H1 (cell line): ENCODE data around the gene CC2D2A.

Source experiments
- CHD2 ChIP-seq: IDR thresholded peaks from 2 replicates; pipeline ENCODE4 v1.6.1; 2012; ENCODE audit warnings: low read length, improper control_type of control experiment
- EZH2 ChIP-seq: fragments of 200-600 bp; sonication (generic); IDR thresholded peaks from 2 replicates; pipeline ENCODE4 v1.7.1; 2012; ENCODE audit warnings: low read depth, mild to moderate bottlenecking, moderate library complexity, low read length, inconsistent platforms; ENCODE audit not compliant: severe bottlenecking
- JUND ChIP-seq: IDR thresholded peaks from 2 replicates; pipeline ENCODE4 v1.6.1; 2011; ENCODE audit warnings: mild to moderate bottlenecking, improper control_type of control experiment, low read length
- POLR2A ChIP-seq, 2 experiments: IDR thresholded peaks; 1 replicate in 1 of 2; 2 replicates in 1 of 2; pipeline ENCODE4 v1.6.1; 2011; ENCODE audit warnings: low read depth in 2 of 2, low read length in 2 of 2, mild to moderate bottlenecking in 2 of 2; ENCODE audit errors: control extremely low read depth in 1 of 2
- RAD21 ChIP-seq, 2 experiments: IDR thresholded peaks in 1 of 2; conservative IDR thresholded peaks in 1 of 2; 2 replicates each; pipeline ENCODE4 v1.6.1; 2011; ENCODE audit warnings: low read depth in 2 of 2, low read length in 2 of 2, improper control_type of control experiment in 1 of 2, inconsistent platforms in 1 of 2, mild to moderate bottlenecking in 1 of 2, moderate library complexity in 1 of 2
- SP1 ChIP-seq: IDR thresholded peaks from 2 replicates; pipeline ENCODE4 v1.6.1; 2011; ENCODE audit warnings: low read depth, low read length
- TAF1 ChIP-seq: IDR thresholded peaks from 2 replicates; pipeline ENCODE4 v1.6.1; 2011; ENCODE audit warnings: mild to moderate bottlenecking, low read depth, low read length
- TAF7 ChIP-seq: optimal IDR thresholded peaks from 2 replicates; pipeline ENCODE3; 2011; ENCODE audit warnings: low read depth, mild to moderate bottlenecking, inconsistent platforms, low read length, moderate library complexity, borderline replicate concordance
- TBP ChIP-seq: IDR thresholded peaks from 2 replicates; pipeline ENCODE4 v1.6.1; 2011; ENCODE audit warnings: low read depth, low read length, improper control_type of control experiment
- TF ChIP-seq, protein P1 (sequence below), 3 experiments: IDR thresholded peaks; 1 replicate in 2 of 3; 2 replicates in 1 of 3; pipeline versions ENCODE4 v1.5.1 to v1.6.1; 2011; ENCODE audit warnings: low read length in 3 of 3, mild to moderate bottlenecking in 3 of 3, inconsistent platforms in 2 of 3, low read depth in 1 of 3, moderate library complexity in 1 of 3; ENCODE audit not compliant: insufficient read depth in 1 of 3; ENCODE audit errors: control extremely low read depth in 1 of 3

DNA sequence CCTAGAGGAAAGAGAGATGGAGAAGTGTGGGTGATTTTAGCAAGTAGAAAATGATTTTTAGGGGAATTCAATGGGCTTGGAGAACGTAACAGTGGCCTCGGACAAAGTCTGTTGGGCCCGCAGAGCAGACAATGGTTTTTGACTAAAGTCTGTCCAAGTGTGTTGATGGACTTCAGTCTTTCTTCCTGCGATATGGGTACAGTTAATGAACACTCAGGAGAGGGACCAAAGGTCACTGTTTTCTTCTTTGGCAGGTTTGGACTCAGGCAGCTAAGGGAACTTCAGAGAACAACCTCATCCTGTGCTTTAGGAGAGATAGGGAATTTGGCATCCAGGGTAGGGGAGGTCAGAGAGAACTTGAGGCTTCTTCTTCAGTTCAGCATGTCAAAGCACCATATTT is 38.0 kb downstream of the CC2D2A start:
- TF ChIP-seq TAF7 (no peak), POLR2A (IDR thresholded peaks at IDR 0.05; ENCODE audit: control extremely low read depth in 1 of 2, low read depth in 2 of 2, low read length in 2 of 2) (no peak), TBP (no peak), EZH2 (no peak), TAF1 (no peak), RAD21 (IDR thresholded peaks at IDR 0.05 in 1 of 2, conservative IDR thresholded peaks at IDR 0.05 in 1 of 2; ENCODE audit: low read depth in 2 of 2, low read length in 2 of 2) (no peak), CHD2 (no peak), JUND (no peak), SP1 (no peak)
- TF ChIP-seq, protein P1, sequence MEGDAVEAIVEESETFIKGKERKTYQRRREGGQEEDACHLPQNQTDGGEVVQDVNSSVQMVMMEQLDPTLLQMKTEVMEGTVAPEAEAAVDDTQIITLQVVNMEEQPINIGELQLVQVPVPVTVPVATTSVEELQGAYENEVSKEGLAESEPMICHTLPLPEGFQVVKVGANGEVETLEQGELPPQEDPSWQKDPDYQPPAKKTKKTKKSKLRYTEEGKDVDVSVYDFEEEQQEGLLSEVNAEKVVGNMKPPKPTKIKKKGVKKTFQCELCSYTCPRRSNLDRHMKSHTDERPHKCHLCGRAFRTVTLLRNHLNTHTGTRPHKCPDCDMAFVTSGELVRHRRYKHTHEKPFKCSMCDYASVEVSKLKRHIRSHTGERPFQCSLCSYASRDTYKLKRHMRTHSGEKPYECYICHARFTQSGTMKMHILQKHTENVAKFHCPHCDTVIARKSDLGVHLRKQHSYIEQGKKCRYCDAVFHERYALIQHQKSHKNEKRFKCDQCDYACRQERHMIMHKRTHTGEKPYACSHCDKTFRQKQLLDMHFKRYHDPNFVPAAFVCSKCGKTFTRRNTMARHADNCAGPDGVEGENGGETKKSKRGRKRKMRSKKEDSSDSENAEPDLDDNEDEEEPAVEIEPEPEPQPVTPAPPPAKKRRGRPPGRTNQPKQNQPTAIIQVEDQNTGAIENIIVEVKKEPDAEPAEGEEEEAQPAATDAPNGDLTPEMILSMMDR (IDR thresholded peaks at IDR 0.05; ENCODE audit: control extremely low read depth in 1 of 3, insufficient read depth in 1 of 3, low read depth in 1 of 3, low read length in 3 of 3), result no peak
